Stimulated activated CD8-positive, alpha-beta memory T cell treated with anti-CD3 and anti-CD28 coated beads, Interleukin-4, amount 100 ng/mL, for 4 hours (primary cell): Measurements from ENCODE around the gene NRG2.
A peak's percentile ranks its signal among the peaks of the same experiment; 100 is the strongest.

ENCODE experiments used
- DNase-seq, 2 donors: peaks; one replicate each; pipeline ENCODE4 v3.0.0-alpha.2; 2020; ENCODE audit warnings: low read depth in 2 of 2, low spot score in 1 of 2

The NRG2 gene

GRCh38 chr5:139971202-139971725 is 71.8 kb downstream of the NRG2 start:
- no peak for DNase-seq

- no peak for DNase-seq
Observed at GRCh38 chr5:139969318-139969717, 73.8 kb downstream of the NRG2 start.

GRCh38 chr5:139968547-139969261 is 74.4 kb downstream of the NRG2 start:
- peak; percentile 69 to 76 for DNase-seq

- DNase-seq: no peak
Observed at GRCh38 chr5:139967353-139967752, 75.7 kb downstream of the NRG2 start.

- no peak for DNase-seq
Observed at GRCh38 chr5:139966856-139967255, 76.2 kb downstream of the NRG2 start.

- no peak for DNase-seq
Observed at GRCh38 chr5:139964994-139965565, 78.0 kb downstream of the NRG2 start.

- DNase-seq: no peak
Observed at GRCh38 chr5:139964266-139964993, 78.7 kb downstream of the NRG2 start.

- no peak for DNase-seq
Observed at GRCh38 chr5:139962445-139962844, 80.7 kb downstream of the NRG2 start.

GRCh38 chr5:139961435-139962157 is 81.5 kb downstream of the NRG2 start:
- DNase-seq: no peak

GRCh38 chr5:139960723-139961383 is 82.2 kb downstream of the NRG2 start:
- no peak for DNase-seq

- no peak for DNase-seq
Observed at GRCh38 chr5:139958432-139959148, 84.5 kb downstream of the NRG2 start.

GRCh38 chr5:139956342-139956741 is 86.8 kb downstream of the NRG2 start:
- DNase-seq: no peak

GRCh38 chr5:139955616-139956273 is 87.4 kb downstream of the NRG2 start:
- DNase-seq: no peak

GRCh38 chr5:139955053-139955605 is 88.0 kb downstream of the NRG2 start:
- no peak for DNase-seq

GRCh38 chr5:139954462-139954861 is 88.6 kb downstream of the NRG2 start:
- no peak for DNase-seq

GRCh38 chr5:139954022-139954421 is 89.1 kb downstream of the NRG2 start:
- DNase-seq: no peak

- DNase-seq: no peak
Observed at GRCh38 chr5:139952574-139952973, 90.5 kb downstream of the NRG2 start.

GRCh38 chr5:139951983-139952382 is 91.1 kb downstream of the NRG2 start:
- no peak for DNase-seq

GRCh38 chr5:139951296-139951924 is 91.7 kb downstream of the NRG2 start:
- no peak for DNase-seq
